Panc1 (cell line): ENCODE data around the gene FAM193A. TPM values are rescaled to one million over a fixed set of nuclear protein-coding genes. Genes with fewer than 3 reads are reported as not detected.
A peak's percentile ranks its signal among the peaks of the same experiment; 100 is the strongest.

ENCODE experiments used
- ATAC-seq: fragments of 200-7000 bp; cut with Tn5 transposase; 2 replicates; pipeline ENCODE4 v1.9.1; 2020; ENCODE audit warnings: mild to moderate bottlenecking, moderate library complexity
- BruUV-seq: library from RNA; stranded (reverse); fragments of 400-500 nt; replicated peaks from 2 replicates; lab custom pipeline; 2021; lab: Mats Ljungman, UMichigan
- CTCF ChIA-PET: fragments of 300-600 bp; sonication (Branson Sonifier 250); formaldehyde crosslinking; loops from one replicate; lab custom pipeline; 2022; ENCODE audit warnings: antibody characterized with exemption; lab: Charles Lee
- POLR2A ChIA-PET: fragments of 300-600 bp; sonication (Branson Sonifier 250); formaldehyde crosslinking; loops from one replicate; lab custom pipeline; 2022; ENCODE audit warnings: antibody characterized with exemption; lab: Charles Lee
- DNase-seq: peaks from one replicate; pipeline ENCODE4 v3.0.0-alpha.2; 2010; ENCODE audit warnings: low read depth, low spot score
- H3K27ac ChIP-seq: 2 replicates; pipeline ENCODE4 v1.5.1; 2011; ENCODE audit warnings: mild to moderate bottlenecking, low read length, inconsistent platforms
- H3K27me3 ChIP-seq: fragments of 200-500 bp; sonication (Bioruptor generic); 2 replicates; pipeline ENCODE4 v1.6.0; 2014; ENCODE audit warnings: low read length, inconsistent platforms; ENCODE audit not compliant: control insufficient read depth, insufficient read depth
- H3K36me3 ChIP-seq: fragments of 200-500 bp; sonication (Bioruptor generic); 2 replicates; pipeline ENCODE4 v1.5.1; 2014; ENCODE audit warnings: inconsistent platforms, mild to moderate bottlenecking, low read length, moderate library complexity; ENCODE audit not compliant: control insufficient read depth, insufficient read depth
- H3K4me1 ChIP-seq: 2 replicates; pipeline ENCODE4 v1.5.1; 2011; ENCODE audit warnings: inconsistent platforms, mild to moderate bottlenecking, low read length, moderate library complexity; ENCODE audit not compliant: control insufficient read depth, insufficient read depth
- H3K4me3 ChIP-seq, 2 experiments: 2 replicates each; pipeline ENCODE4 v1.5.1; 2011 to 2012; ENCODE audit warnings: low read depth in 2 of 2, low read length in 2 of 2, mild to moderate bottlenecking in 2 of 2, inconsistent platforms in 1 of 2, moderate library complexity in 1 of 2
- H3K9me3 ChIP-seq: fragments of 200-500 bp; sonication (Bioruptor generic); 2 replicates; pipeline ENCODE4 v1.5.1; 2014; ENCODE audit warnings: low read depth, mild to moderate bottlenecking, inconsistent platforms, low read length, moderate library complexity; ENCODE audit not compliant: control insufficient read depth, insufficient read depth
- CTCF ChIP-seq: fragments of 450-650 bp; IDR thresholded peaks from 2 replicates; pipeline ENCODE4 v1.5.1; 2017; ENCODE audit warnings: mild to moderate bottlenecking
- POLR2AphosphoS5 ChIP-seq: IDR thresholded peaks from 2 replicates; pipeline ENCODE4 v1.6.1; 2012; ENCODE audit warnings: mild to moderate bottlenecking, low read depth, low read length, moderate library complexity
- SIN3A ChIP-seq: IDR thresholded peaks from 2 replicates; pipeline ENCODE4 v1.6.1; 2012; ENCODE audit warnings: low read depth, mild to moderate bottlenecking, low read length, moderate library complexity, borderline replicate concordance; ENCODE audit not compliant: insufficient read depth
- TCF7L2 ChIP-seq: IDR thresholded peaks from 2 replicates; pipeline ENCODE4 v1.6.1; 2011; ENCODE audit warnings: mild to moderate bottlenecking, low read depth, low read length, inconsistent platforms
- in situ Hi-C: cut with HindIII; loops from 2 replicates; pipeline ENCODE4 v1.10.0; 2016; ENCODE audit warnings: low sequenced_read_pairs, low pct_unique_long_range_greater_than_20kb
- intact Hi-C: fragments of 100-400 bp; cut with micrococcal nuclease; formaldehyde crosslinking; loops from one replicate; pipeline ENCODE4 v1.10.0; 2022; ENCODE audit not compliant: unreplicated experiment
- total RNA-seq: library from RNA; stranded (reverse); gene quantifications from one replicate; pipeline ENCODE4 v1.2.1, GENCODE V29; 2021; ENCODE audit not compliant: unreplicated experiment
- TF ChIP-seq, protein P1 (sequence below), 2 experiments: IDR thresholded peaks; 2 replicates each; pipeline ENCODE4 v1.6.1; 2011 to 2012; ENCODE audit warnings: low read depth in 2 of 2, control low read depth in 1 of 2, low read length in 1 of 2, mild to moderate bottlenecking in 1 of 2, moderate library complexity in 1 of 2; ENCODE audit not compliant: insufficient read depth in 1 of 2

Gene FAM193A
- total RNA-seq, 1 experiment from 2014 or later, result 25.7 TPM

DNA sequence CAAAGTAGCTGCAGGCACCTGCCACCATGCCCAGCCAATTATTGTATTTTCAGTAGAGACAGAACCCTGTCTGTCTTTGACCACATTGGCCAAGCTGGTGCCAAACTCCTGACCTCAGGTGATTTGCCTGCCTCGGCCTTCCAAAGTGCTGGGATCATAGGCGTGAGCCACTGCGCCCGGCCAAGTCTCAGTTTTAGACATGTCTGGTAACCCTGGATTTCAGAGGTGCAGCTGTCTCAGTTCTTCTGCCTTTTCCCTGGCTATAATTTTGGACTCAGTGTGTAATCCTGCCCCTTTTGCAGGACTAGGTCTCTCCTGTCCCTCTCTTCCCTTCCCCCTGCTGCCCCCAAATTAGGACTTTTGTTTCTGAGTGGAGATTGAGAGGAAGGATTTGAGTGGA, 46.6 kb downstream of the FAM193A start:
- ATAC-seq (peak; percentile 40), DNase-seq (no peak)
- in situ Hi-C loops (no loop called here), intact Hi-C loops (no loop called here)
- H3K4me3 ChIP-seq, result no peak overlapping the region
- H3K27me3 ChIP-seq, result no peaks in the 10 kb centered on the region
- peaks cover 21% of the 10 kb centered on the region for H3K4me1 ChIP-seq
- CTCF ChIA-PET, result no interaction called here
- no peaks in the 10 kb centered on the region for H3K9me3 ChIP-seq
- TF ChIP-seq CTCF (no peak), SIN3A (no peak)
- no TSS peak for BruUV-seq
- no peak overlapping the region for H3K27ac ChIP-seq
- POLR2A ChIA-PET, result no interaction called here
- no peaks in the 10 kb centered on the region for H3K36me3 ChIP-seq

- DNase-seq (no peak), ATAC-seq (peak; percentile 84)
- POLR2A ChIA-PET, result no interaction called here
- Histone ChIP-seq H3K36me3 (no peaks in the 10 kb centered on the region), H3K9me3 (no peaks in the 10 kb centered on the region), H3K4me3 (no peak overlapping the region), H3K27ac (no peak overlapping the region), H3K27me3 (no peaks in the 10 kb centered on the region), H3K4me1 (peaks cover 21% of the 10 kb centered on the region)
- intact Hi-C loops, result no loop called here
- BruUV-seq, result no TSS peak
- CTCF ChIA-PET, result no interaction called here
- TF ChIP-seq, protein P1, sequence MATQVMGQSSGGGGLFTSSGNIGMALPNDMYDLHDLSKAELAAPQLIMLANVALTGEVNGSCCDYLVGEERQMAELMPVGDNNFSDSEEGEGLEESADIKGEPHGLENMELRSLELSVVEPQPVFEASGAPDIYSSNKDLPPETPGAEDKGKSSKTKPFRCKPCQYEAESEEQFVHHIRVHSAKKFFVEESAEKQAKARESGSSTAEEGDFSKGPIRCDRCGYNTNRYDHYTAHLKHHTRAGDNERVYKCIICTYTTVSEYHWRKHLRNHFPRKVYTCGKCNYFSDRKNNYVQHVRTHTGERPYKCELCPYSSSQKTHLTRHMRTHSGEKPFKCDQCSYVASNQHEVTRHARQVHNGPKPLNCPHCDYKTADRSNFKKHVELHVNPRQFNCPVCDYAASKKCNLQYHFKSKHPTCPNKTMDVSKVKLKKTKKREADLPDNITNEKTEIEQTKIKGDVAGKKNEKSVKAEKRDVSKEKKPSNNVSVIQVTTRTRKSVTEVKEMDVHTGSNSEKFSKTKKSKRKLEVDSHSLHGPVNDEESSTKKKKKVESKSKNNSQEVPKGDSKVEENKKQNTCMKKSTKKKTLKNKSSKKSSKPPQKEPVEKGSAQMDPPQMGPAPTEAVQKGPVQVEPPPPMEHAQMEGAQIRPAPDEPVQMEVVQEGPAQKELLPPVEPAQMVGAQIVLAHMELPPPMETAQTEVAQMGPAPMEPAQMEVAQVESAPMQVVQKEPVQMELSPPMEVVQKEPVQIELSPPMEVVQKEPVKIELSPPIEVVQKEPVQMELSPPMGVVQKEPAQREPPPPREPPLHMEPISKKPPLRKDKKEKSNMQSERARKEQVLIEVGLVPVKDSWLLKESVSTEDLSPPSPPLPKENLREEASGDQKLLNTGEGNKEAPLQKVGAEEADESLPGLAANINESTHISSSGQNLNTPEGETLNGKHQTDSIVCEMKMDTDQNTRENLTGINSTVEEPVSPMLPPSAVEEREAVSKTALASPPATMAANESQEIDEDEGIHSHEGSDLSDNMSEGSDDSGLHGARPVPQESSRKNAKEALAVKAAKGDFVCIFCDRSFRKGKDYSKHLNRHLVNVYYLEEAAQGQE (IDR thresholded peaks at IDR 0.05; ENCODE audit: insufficient read depth in 1 of 2, low read depth in 2 of 2, low read length in 1 of 2), result no peak
- no peak for TF ChIP-seq SIN3A
- no peak for TF ChIP-seq TCF7L2
- TF ChIP-seq CTCF, result no peak
- no peak for TF ChIP-seq POLR2AphosphoS5
- in situ Hi-C loops, result no loop called here
Observed at GRCh38 chr4:2583517-2583916, 47.1 kb downstream of the FAM193A start.
